Upper lobe of left lung (tissue), 6 donors: Measurements from ENCODE around the gene LXN. TPM values are rescaled to one million over a fixed set of nuclear protein-coding genes. Genes with fewer than 3 reads are reported as not detected.

Experiments
- ATAC-seq, 2 donors: fragments of 200-7000 bp; cut with Tn5 transposase; one replicate each; pipeline ENCODE4 v1.9.1; 2022; ENCODE audit warnings: mild to moderate bottlenecking in 2 of 2, moderate library complexity in 2 of 2; ENCODE audit not compliant: low FRiP score in 2 of 2
- DNase-seq, 2 donors: peaks; one replicate each; pipeline ENCODE4 v3.0.0-alpha.2; 2019 to 2020
- H3K27ac ChIP-seq, 4 donors: fragments of 200-600 bp; sonication (generic); one replicate each; pipeline ENCODE4 v1.5.1; 2016 to 2019
- H3K27me3 ChIP-seq, 4 donors: fragments of 200-600 bp; sonication (generic); one replicate each; pipeline ENCODE4 v1.5.1; 2017 to 2019
- H3K36me3 ChIP-seq, 4 donors: fragments of 200-600 bp; sonication (generic); one replicate each; pipeline ENCODE4 v1.5.1; 2016 to 2019
- H3K4me1 ChIP-seq, 4 donors: fragments of 200-600 bp; sonication (generic); one replicate each; pipeline ENCODE4 v1.5.1; 2018 to 2019
- H3K4me3 ChIP-seq, 4 donors: fragments of 200-600 bp; sonication (generic); one replicate each; pipeline ENCODE4 v1.5.1; 2017 to 2019; ENCODE audit warnings: mild to moderate bottlenecking in 2 of 4, moderate library complexity in 1 of 4
- H3K9me3 ChIP-seq, 4 donors: fragments of 200-600 bp; sonication (generic); one replicate each; pipeline ENCODE4 v1.5.1; 2018 to 2019
- EP300 ChIP-seq, 4 donors: sonication (generic); formaldehyde crosslinking; IDR thresholded peaks; one replicate each; pipeline ENCODE4 v1.5.1; 2017; ENCODE audit warnings: antibody characterized with exemption in 4 of 4, control low read depth in 2 of 4
- POLR2A ChIP-seq, 4 donors: fragments of 450-650 bp; IDR thresholded peaks; one replicate each; pipeline ENCODE4 v1.5.1; 2016 to 2017; ENCODE audit warnings: antibody characterized with exemption in 4 of 4, mild to moderate bottlenecking in 2 of 4
- POLR2AphosphoS5 ChIP-seq, 2 donors: sonication (generic); formaldehyde crosslinking; IDR thresholded peaks; one replicate each; pipeline ENCODE4 v1.5.1; 2017; ENCODE audit warnings: antibody characterized with exemption in 2 of 2
- WGBS, 2 donors: methylation state at CpG; one replicate each; pipeline ENCODE4 v1.1.5; 2017 to 2018; 5-methylcytosine and 5-hydroxymethylcytosine counted together
- total RNA-seq, 6 donors: library from RNA; depleted of rRNA in 4 of 6; stranded (reverse); fragments of >200 nt in 4 of 6; gene quantifications; one replicate each; pipeline versions ENCODE4 v1.1.0 to v1.2.1, GENCODE V29; 2016 to 2021
- TF ChIP-seq, protein P1 (sequence below), 6 experiments: fragments of 450-650 bp in 4 of 6; fragments of 200-600 bp in 2 of 6; sonication (generic) in 2 of 6; IDR thresholded peaks; one replicate each; pipeline ENCODE4 v1.5.1; 2016 to 2019; ENCODE audit warnings: antibody characterized with exemption in 6 of 6
- donor health status: DM: no; HTN: no; CAD: no; lungs with moderate emphysema.
- donor health status: DM: no; HTN: yes; CAD: no; lungs with severe emphysema.

The LXN gene, protein sequence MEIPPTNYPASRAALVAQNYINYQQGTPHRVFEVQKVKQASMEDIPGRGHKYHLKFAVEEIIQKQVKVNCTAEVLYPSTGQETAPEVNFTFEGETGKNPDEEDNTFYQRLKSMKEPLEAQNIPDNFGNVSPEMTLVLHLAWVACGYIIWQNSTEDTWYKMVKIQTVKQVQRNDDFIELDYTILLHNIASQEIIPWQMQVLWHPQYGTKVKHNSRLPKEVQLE
- 10 to 100 TPM; 10.4 to 26.6 (median 19.8) TPM for total RNA-seq

DNA sequence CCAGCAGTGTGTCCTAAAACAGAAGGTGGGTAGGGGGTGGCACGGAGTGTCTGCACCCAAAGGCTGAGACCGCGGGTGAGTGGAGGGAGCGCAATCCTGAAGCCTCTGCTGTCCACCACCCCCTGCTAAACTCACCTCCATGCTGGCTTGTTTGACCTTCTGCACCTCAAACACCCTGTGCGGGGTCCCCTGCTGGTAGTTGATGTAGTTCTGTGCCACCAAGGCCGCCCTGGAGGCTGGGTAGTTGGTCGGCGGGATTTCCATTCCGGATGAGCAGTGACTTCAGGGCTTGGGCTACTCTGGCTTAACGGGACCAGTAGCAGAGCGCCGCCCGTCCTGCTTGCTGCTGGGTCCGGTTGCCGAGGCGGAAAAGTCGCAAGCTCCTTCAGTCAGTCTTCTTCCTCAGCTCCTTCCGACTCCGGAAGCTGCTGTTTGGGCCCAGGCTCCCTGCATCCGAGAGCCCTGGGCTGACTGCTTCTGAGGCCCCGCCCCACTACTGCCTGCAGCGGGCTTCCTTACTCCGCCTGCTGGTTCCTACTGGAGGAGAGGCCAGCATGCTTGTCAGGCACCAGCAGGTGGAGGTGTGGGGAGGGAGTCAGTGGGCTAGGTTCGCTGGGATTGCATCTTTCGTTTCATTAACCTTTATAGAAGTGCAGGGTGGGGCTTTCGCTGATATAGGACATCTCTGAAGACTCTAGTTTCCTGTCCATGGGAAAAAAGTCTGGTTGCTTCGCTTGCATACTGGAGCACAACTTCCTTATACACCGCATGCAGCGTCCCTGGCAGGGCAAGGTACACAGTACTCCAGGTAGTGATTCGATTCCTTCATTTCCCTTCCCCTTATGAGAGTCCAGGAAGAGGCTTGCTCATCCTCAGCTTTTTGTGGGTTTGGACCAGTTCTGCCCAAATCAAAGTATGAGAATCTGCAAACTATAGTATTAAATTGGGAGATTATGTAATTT, at the start of gene LXN:
LXN (minus strand) TSS at position 434 of the 962 bp plus-strand sequence; CDS start at position 264, 170 bp downstream.
- Histone ChIP-seq H3K27me3 (no peaks in the 10 kb centered on the region), H3K27ac (peak within 1 kb of the TSS; percentile 68 to 91 (median 89)), H3K4me1 (peaks cover 4 to 22% (median 15%) of the 10 kb centered on the region in 4 donors), H3K9me3 (no peaks in the 10 kb centered on the region), H3K36me3 (peaks cover 0 to 19% (median 2%) of the 10 kb centered on the region in 4 donors), H3K4me3 (peak within 1 kb of the TSS; percentile 49 to 66 (median 56))
- WGBS, 2 donors, result 7 to 24% methylated on average over 9 to 30 of the region's 30 CpGs
- ATAC-seq (peak; percentile 98 to 99), DNase-seq (peak; percentile 85 to 97)
- peak; percentile 54 to 63 for TF ChIP-seq POLR2AphosphoS5 (IDR thresholded peaks at IDR 0.05)
- peak in 2 of 4 donors; percentile 34 to 74 for TF ChIP-seq POLR2A (IDR thresholded peaks at IDR 0.05)
- TF ChIP-seq, protein P1, sequence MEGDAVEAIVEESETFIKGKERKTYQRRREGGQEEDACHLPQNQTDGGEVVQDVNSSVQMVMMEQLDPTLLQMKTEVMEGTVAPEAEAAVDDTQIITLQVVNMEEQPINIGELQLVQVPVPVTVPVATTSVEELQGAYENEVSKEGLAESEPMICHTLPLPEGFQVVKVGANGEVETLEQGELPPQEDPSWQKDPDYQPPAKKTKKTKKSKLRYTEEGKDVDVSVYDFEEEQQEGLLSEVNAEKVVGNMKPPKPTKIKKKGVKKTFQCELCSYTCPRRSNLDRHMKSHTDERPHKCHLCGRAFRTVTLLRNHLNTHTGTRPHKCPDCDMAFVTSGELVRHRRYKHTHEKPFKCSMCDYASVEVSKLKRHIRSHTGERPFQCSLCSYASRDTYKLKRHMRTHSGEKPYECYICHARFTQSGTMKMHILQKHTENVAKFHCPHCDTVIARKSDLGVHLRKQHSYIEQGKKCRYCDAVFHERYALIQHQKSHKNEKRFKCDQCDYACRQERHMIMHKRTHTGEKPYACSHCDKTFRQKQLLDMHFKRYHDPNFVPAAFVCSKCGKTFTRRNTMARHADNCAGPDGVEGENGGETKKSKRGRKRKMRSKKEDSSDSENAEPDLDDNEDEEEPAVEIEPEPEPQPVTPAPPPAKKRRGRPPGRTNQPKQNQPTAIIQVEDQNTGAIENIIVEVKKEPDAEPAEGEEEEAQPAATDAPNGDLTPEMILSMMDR (IDR thresholded peaks at IDR 0.05), result peak; percentile 57 to 79 (median 64)
- TF ChIP-seq EP300 (IDR thresholded peaks at IDR 0.05), result no peak

DNA sequence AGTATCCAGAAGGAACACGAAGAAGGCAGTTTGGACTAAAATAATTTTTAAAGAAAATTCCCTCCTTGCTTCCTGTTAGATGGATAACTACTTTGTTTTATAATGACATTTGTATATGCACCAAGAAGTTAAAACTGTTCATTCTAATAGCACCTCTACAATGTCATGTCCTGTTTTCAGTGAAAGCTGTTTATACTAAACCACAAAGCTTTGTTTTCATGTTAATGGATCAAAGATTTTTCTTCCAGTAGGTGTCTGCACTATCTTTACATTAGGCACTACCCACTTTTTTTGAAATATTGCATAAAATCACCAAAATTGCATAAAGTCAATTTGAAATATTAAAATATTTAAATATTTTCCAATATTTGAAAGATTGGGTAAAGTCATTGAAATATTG, 49.7 kb upstream of the LXN start:
- TF ChIP-seq POLR2AphosphoS5 (IDR thresholded peaks at IDR 0.05) (no peak), EP300 (IDR thresholded peaks at IDR 0.05) (no peak), POLR2A (IDR thresholded peaks at IDR 0.05) (no peak)
- TF ChIP-seq, protein P1 (IDR thresholded peaks at IDR 0.05), result no peak

DNA sequence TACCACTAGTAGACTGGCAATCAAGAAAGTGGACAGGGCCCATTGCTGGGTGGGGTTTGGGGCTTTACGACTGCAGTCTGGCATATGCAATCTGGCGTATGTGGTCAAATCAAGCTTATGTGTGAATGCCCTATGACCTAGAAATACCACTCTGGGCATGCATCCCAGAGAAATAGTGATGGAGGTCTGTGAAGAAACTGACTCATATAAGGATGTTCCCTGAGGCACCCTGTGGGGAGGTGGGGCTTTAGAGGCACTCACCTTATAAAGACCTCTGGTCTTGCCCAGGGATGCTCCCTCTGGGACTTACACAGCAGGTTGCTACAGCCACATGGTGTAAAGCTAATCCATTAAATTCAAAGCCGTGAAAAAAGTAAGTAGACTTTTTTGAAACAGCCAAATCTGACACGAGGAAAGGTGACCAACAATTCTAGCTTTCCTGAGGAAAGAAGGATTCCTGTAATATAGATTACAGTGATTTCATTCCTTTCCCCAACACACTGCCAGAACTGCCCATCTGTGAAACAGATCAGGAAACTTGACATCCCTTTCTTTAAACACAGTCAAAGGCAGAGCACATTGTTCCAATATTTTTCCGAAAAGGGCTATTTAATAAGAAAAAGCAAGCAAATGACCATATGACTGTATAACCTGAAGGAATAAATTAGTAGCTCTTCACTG, 46.2 kb upstream of the LXN start:
- ATAC-seq, result no peak
- H3K4me1 ChIP-seq, result peaks cover 4 to 18% (median 8%) of the 10 kb centered on the region in 4 donors
- TF ChIP-seq POLR2AphosphoS5 (IDR thresholded peaks at IDR 0.05) (no peak), POLR2A (IDR thresholded peaks at IDR 0.05) (no peak), EP300 (IDR thresholded peaks at IDR 0.05) (no peak)
- TF ChIP-seq, protein P1 (IDR thresholded peaks at IDR 0.05), result no peak

More for the DNA sequence above, 49.7 kb upstream of the LXN start:
- Histone ChIP-seq H3K4me3 (no peak overlapping the region), H3K36me3 (no peaks in the 10 kb centered on the region), H3K9me3 (no peaks in the 10 kb centered on the region), H3K27ac (peak overlapping the region in 3 of 4 donors; percentile 52 to 63 (median 57)), H3K4me1 (peaks cover 10 to 22% (median 14%) of the 10 kb centered on the region in 4 donors), H3K27me3 (no peaks in the 10 kb centered on the region)
- no peak for ATAC-seq
- WGBS, 2 donors, result 71 to 79% methylated on average over 1 of the region's 1 CpG
- no peak for DNase-seq

DNA sequence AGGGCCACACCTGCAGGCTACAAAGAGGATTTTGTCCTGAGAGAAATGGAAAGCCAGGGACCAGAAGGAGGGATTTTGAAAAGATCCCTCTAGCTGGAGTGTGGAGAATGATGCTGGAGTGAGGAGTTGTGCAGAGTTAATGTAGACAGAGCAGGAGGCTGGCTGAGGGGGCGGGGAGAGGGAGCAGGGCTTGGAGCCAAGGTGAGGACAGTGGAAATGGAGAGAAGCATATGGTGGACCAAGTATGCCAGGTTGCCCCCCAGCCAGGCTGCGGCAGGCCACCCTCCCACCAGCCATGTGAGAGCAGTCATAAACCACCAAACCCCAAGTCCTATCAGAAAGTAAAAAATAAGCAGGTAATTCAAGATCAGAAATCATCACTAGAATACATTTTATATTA, 45.1 kb upstream of the LXN start:
- Histone ChIP-seq H3K27me3 (no peaks in the 10 kb centered on the region), H3K4me1 (peaks cover 4 to 17% (median 8%) of the 10 kb centered on the region in 4 donors), H3K36me3 (peaks cover 0 to 4% (median 0%) of the 10 kb centered on the region in 4 donors), H3K27ac (no peak overlapping the region), H3K9me3 (no peaks in the 10 kb centered on the region), H3K4me3 (no peak overlapping the region)
- ATAC-seq (no peak), DNase-seq (peak in 1 of 2 donors; percentile 38)
- WGBS, 2 donors, result 91 to 96% methylated on average over 2 of the region's 2 CpGs
- TF ChIP-seq POLR2AphosphoS5 (IDR thresholded peaks at IDR 0.05) (no peak), EP300 (IDR thresholded peaks at IDR 0.05) (no peak), POLR2A (IDR thresholded peaks at IDR 0.05) (no peak)
- TF ChIP-seq, protein P1 (IDR thresholded peaks at IDR 0.05), result no peak

More for the DNA sequence above, 46.2 kb upstream of the LXN start:
- no peaks in the 10 kb centered on the region for H3K36me3 ChIP-seq
- no peak for DNase-seq
- no peaks in the 10 kb centered on the region for H3K9me3 ChIP-seq
- H3K27me3 ChIP-seq, result no peaks in the 10 kb centered on the region
- no peak overlapping the region for H3K27ac ChIP-seq
- 82 to 83% methylated on average over 5 of the region's 5 CpGs for WGBS, 2 donors
- H3K4me3 ChIP-seq, result no peak overlapping the region
